K562 (cell line): Measurements from ENCODE around the gene TUBA1B. TPM values are rescaled to one million over a fixed set of nuclear protein-coding genes. Genes with fewer than 3 reads are reported as not detected.

Experiments used
- GABPA ChIP-seq: fragments of 200-800 bp; sonication (Bioruptor generic); conservative IDR thresholded peaks from 2 replicates; pipeline ENCODE4 v1.6.1; 2016; ENCODE audit warnings: low read depth, missing genetic modification characterization, missing compliant biosample characterization
- KDM2B ChIP-seq: fragments of 250-450 bp; sonication (Bioruptor Pico); IDR thresholded peaks from 2 replicates; pipeline ENCODE4 v1.8.0; 2021; ENCODE audit warnings: mild to moderate bottlenecking, moderate library complexity
- SMARCB1 ChIP-seq: IDR thresholded peaks from 2 replicates; pipeline ENCODE4 v1.6.1; 2011; ENCODE audit warnings: improper control_type of control experiment, low read depth; ENCODE audit not compliant: insufficient read length
- U2AF2 ChIP-seq: fragments of 200-400 bp; formaldehyde crosslinking; optimal IDR thresholded peaks from 2 replicates; pipeline ENCODE3; 2017; ENCODE audit warnings: low read depth, mild to moderate bottlenecking, low read length
- ZNF444 ChIP-seq: fragments of 250-450 bp; sonication (Bioruptor Pico); IDR thresholded peaks from 2 replicates; pipeline ENCODE4 v1.4.0; 2020; ENCODE audit warnings: mild to moderate bottlenecking, moderate library complexity
- ZNF778 ChIP-seq: fragments of 450-650 bp; formaldehyde crosslinking; IDR thresholded peaks from 2 replicates; pipeline ENCODE4 v1.4.0; 2020; ENCODE audit warnings: mild to moderate bottlenecking, moderate library complexity
- ZNF785 ChIP-seq: fragments of 250-450 bp; sonication (Bioruptor Pico); IDR thresholded peaks from 2 replicates; pipeline ENCODE4 v1.4.0; 2020; ENCODE audit warnings: mild to moderate bottlenecking
- polyA plus RNA-seq, 8 experiments: library from polyadenylated mRNA; depleted of rRNA in 4 of 8; stranded (reverse) in 5 of 8; unstranded in 3 of 8; fragments of >200 nt; fragmentation: Nextera tagmentation in 2 of 8; fragmentation: Illumina TruSeq in 1 of 8; extraction: Ambion mirVana in 2 of 8; extraction: Trizol in 1 of 8; gene quantifications; 2 replicates each; pipeline versions ENCODE4 v1.2.1 to v1.2.3, GENCODE V29; 2011 to 2014; ENCODE audit warnings: inconsistent platforms in 1 of 8, missing spikeins in 1 of 8
- total RNA-seq, 7 experiments: library from RNA; depleted of rRNA in 6 of 7; stranded (reverse); fragments of >200 nt in 6 of 7; fragmentation: Illumina TruSeq in 2 of 7; extraction: Trizol in 2 of 7; gene quantifications; 2 replicates each; pipeline versions ENCODE4 v1.2.1 to v1.2.3, GENCODE V29; 2011 to 2021; ENCODE audit warnings: low replicate concordance in 1 of 7
- TF ChIP-seq, protein P1 (sequence below): sonication (generic); formaldehyde crosslinking; IDR thresholded peaks from 2 replicates; pipeline ENCODE4 v1.8.0; 2023; ENCODE audit warnings: missing genetic modification reagents, mild to moderate bottlenecking, borderline replicate concordance
- TF ChIP-seq, protein P2 (sequence below), 2 experiments: fragments of 450-650 bp; IDR thresholded peaks; 2 replicates each; pipeline ENCODE4 v1.6.1; 2018; ENCODE audit warnings: mild to moderate bottlenecking in 2 of 2, low read depth in 1 of 2; ENCODE audit not compliant: partially characterized antibody in 2 of 2
- TF ChIP-seq, protein P3 (sequence below): fragments of 250-450 bp; sonication (Bioruptor Pico); IDR thresholded peaks from 2 replicates; pipeline ENCODE4 v1.5.1; 2021; ENCODE audit warnings: mild to moderate bottlenecking
- TF ChIP-seq, protein P4 (sequence below): fragments of 250-450 bp; sonication (Bioruptor Pico); IDR thresholded peaks from 2 replicates; pipeline ENCODE4 v1.8.0; 2022; ENCODE audit warnings: moderate library complexity, mild to moderate bottlenecking, inconsistent platforms
- TF ChIP-seq, protein P5 (sequence below): fragments of 450-650 bp; IDR thresholded peaks from 2 replicates; pipeline ENCODE4 v1.6.1; 2017; ENCODE audit warnings: antibody characterized with exemption

The TUBA1B gene
- total and polyA plus RNA-seq, 9 of the 15 experiments (the other 6 are each of a cell fraction or from before 2014, with no cell fraction given) = 2,189 to 4,624 (median 2,628) TPM

DNA sequence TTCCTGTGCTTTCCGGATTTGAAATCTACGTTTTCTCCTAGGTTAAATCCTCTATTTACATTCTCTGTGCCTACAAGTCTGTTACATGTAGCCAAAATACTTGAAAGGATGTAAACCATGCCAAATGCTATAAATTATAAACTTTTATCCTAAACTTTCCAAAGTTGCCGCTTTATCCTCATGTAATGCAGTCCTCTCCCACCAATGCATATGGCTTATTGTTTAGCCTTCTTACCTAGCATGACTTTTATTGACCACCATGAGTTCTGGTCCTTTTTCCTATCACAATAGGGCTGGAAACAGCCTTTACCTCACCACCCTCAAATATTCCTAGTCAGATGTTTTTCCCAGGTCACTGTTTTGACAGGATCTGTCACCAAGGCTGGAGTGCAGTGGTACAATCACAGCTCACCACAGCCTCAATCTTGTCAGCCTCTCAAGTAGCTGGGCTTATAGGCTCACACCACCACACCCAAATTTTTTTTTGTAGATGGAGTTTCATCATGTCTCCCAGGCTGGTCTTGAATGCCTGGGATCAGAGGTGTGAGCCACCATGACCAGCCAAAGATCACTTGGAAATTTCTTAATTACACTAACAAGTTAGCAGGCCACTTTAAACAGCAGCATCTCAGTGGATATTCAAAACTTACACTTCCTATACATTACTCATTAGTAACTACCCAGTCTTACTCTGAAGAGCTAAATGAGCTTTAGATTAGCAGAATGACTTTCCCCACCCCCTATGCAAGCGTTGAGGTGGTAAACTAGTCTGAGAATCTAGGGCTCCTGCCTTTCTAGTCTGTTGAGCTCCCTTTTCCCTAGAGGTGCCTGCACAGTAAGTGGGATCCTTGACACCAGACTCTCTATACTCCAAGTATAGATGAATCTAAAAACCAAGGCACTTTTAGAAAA is 4.1 kb downstream of the TUBA1B start (continued):
- TF ChIP-seq, protein P1, sequence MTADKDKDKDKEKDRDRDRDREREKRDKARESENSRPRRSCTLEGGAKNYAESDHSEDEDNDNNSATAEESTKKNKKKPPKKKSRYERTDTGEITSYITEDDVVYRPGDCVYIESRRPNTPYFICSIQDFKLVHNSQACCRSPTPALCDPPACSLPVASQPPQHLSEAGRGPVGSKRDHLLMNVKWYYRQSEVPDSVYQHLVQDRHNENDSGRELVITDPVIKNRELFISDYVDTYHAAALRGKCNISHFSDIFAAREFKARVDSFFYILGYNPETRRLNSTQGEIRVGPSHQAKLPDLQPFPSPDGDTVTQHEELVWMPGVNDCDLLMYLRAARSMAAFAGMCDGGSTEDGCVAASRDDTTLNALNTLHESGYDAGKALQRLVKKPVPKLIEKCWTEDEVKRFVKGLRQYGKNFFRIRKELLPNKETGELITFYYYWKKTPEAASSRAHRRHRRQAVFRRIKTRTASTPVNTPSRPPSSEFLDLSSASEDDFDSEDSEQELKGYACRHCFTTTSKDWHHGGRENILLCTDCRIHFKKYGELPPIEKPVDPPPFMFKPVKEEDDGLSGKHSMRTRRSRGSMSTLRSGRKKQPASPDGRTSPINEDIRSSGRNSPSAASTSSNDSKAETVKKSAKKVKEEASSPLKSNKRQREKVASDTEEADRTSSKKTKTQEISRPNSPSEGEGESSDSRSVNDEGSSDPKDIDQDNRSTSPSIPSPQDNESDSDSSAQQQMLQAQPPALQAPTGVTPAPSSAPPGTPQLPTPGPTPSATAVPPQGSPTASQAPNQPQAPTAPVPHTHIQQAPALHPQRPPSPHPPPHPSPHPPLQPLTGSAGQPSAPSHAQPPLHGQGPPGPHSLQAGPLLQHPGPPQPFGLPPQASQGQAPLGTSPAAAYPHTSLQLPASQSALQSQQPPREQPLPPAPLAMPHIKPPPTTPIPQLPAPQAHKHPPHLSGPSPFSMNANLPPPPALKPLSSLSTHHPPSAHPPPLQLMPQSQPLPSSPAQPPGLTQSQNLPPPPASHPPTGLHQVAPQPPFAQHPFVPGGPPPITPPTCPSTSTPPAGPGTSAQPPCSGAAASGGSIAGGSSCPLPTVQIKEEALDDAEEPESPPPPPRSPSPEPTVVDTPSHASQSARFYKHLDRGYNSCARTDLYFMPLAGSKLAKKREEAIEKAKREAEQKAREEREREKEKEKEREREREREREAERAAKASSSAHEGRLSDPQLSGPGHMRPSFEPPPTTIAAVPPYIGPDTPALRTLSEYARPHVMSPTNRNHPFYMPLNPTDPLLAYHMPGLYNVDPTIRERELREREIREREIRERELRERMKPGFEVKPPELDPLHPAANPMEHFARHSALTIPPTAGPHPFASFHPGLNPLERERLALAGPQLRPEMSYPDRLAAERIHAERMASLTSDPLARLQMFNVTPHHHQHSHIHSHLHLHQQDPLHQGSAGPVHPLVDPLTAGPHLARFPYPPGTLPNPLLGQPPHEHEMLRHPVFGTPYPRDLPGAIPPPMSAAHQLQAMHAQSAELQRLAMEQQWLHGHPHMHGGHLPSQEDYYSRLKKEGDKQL = no peak
- TF ChIP-seq U2AF2 (no peak), KDM2B (CRISPR knock-in tag) (no peak), GABPA (tag) (no peak), ZNF785 (CRISPR knock-in tag) (no peak), ZNF778 (CRISPR knock-in tag) (no peak), ZNF444 (CRISPR knock-in tag) (peak; percentile 60; the same call in 1 of the 2 replicates), SMARCB1 (no peak)
- TF ChIP-seq, protein P2, sequence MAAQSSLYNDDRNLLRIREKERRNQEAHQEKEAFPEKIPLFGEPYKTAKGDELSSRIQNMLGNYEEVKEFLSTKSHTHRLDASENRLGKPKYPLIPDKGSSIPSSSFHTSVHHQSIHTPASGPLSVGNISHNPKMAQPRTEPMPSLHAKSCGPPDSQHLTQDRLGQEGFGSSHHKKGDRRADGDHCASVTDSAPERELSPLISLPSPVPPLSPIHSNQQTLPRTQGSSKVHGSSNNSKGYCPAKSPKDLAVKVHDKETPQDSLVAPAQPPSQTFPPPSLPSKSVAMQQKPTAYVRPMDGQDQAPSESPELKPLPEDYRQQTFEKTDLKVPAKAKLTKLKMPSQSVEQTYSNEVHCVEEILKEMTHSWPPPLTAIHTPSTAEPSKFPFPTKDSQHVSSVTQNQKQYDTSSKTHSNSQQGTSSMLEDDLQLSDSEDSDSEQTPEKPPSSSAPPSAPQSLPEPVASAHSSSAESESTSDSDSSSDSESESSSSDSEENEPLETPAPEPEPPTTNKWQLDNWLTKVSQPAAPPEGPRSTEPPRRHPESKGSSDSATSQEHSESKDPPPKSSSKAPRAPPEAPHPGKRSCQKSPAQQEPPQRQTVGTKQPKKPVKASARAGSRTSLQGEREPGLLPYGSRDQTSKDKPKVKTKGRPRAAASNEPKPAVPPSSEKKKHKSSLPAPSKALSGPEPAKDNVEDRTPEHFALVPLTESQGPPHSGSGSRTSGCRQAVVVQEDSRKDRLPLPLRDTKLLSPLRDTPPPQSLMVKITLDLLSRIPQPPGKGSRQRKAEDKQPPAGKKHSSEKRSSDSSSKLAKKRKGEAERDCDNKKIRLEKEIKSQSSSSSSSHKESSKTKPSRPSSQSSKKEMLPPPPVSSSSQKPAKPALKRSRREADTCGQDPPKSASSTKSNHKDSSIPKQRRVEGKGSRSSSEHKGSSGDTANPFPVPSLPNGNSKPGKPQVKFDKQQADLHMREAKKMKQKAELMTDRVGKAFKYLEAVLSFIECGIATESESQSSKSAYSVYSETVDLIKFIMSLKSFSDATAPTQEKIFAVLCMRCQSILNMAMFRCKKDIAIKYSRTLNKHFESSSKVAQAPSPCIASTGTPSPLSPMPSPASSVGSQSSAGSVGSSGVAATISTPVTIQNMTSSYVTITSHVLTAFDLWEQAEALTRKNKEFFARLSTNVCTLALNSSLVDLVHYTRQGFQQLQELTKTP (IDR thresholded peaks at IDR 0.05; ENCODE audit: low read depth in 1 of 2, partially characterized antibody in 2 of 2) = peak; percentile 18 to 57
- TF ChIP-seq, protein P3, sequence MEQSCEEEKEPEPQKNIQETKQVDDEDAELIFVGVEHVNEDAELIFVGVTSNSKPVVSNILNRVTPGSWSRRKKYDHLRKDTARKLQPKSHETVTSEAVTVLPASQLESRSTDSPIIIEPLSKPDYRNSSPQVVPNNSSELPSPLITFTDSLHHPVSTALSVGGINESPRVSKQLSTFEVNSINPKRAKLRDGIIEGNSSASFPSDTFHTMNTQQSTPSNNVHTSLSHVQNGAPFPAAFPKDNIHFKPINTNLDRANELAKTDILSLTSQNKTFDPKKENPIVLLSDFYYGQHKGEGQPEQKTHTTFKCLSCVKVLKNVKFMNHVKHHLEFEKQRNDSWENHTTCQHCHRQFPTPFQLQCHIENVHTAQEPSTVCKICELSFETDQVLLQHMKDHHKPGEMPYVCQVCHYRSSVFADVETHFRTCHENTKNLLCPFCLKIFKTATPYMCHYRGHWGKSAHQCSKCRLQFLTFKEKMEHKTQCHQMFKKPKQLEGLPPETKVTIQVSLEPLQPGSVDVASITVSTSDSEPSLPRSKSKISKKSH (CRISPR knock-in tag) = no peak
- TF ChIP-seq, protein P4, sequence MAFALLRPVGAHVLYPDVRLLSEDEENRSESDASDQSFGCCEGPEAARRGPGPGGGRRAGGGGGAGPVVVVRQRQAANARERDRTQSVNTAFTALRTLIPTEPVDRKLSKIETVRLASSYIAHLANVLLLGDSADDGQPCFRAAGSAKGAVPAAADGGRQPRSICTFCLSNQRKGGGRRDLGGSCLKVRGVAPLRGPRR (CRISPR knock-in tag) = no peak
- TF ChIP-seq, protein P5, sequence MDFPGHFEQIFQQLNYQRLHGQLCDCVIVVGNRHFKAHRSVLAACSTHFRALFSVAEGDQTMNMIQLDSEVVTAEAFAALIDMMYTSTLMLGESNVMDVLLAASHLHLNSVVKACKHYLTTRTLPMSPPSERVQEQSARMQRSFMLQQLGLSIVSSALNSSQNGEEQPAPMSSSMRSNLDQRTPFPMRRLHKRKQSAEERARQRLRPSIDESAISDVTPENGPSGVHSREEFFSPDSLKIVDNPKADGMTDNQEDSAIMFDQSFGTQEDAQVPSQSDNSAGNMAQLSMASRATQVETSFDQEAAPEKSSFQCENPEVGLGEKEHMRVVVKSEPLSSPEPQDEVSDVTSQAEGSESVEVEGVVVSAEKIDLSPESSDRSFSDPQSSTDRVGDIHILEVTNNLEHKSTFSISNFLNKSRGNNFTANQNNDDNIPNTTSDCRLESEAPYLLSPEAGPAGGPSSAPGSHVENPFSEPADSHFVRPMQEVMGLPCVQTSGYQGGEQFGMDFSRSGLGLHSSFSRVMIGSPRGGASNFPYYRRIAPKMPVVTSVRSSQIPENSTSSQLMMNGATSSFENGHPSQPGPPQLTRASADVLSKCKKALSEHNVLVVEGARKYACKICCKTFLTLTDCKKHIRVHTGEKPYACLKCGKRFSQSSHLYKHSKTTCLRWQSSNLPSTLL = no peak
